Measurements from ENCODE around the gene CHST13.

GRCh38 chr3:126558336-126559071 lies 34.5 kb downstream of the CHST13 start, which contains the start of gene C3orf22:
- TF ChIP-seq TAF1 (IDR thresholded peaks at IDR 0.05; ENCODE audit: borderline replicate concordance, insufficient read depth, low read length) = no peak
- no peak for TF ChIP-seq POLR2AphosphoS5 (IDR thresholded peaks at IDR 0.05; ENCODE audit: low read depth, low read length)
- TF ChIP-seq REST (IDR thresholded peaks at IDR 0.05; ENCODE audit: insufficient read depth in 1 of 2, low read depth in 2 of 2, low read length in 2 of 2) = no peak
- no peak for TF ChIP-seq SIN3A (IDR thresholded peaks at IDR 0.05; ENCODE audit: borderline replicate concordance, insufficient read depth, low read length)
